ENCODE results near the gene TLK2. TPM values are rescaled to one million over a fixed set of nuclear protein-coding genes. Genes with fewer than 3 reads are reported as not detected.

TLK2 gene
- polyA plus RNA-seq, 1 of the 3 experiments (the other 2 are of a cell fraction) = 51.9 TPM

DNA sequence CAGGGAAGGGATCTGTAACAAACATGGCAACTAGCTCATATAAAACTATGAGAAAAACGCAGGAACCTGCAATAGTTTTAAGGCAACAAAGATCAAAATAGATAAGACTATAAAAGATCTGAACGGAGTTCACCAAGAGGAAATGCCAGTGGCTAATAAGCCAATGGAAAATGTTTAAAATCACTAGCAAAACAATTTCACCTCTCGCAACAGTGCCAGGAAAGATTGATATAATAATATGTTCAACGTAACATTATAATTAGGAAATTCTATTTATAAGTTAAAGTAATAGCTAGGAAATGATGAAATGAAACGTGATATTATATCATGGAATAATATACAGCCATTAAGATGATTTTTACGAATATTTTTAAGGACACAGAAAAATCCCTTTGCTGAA is 164.9 kb downstream of the TLK2 start:
- POLR2A ChIA-PET = no interaction called here
- peaks cover 99% of the 10 kb centered on the region for H3K79me2 ChIP-seq (ENCODE audit: insufficient read depth)

More for the DNA sequence above, 164.9 kb downstream of the TLK2 start:
- Histone ChIP-seq H3K4me1 (ENCODE audit: control insufficient read depth in 1 of 2, insufficient read depth in 2 of 2, low read depth in 1 of 2, low read length in 1 of 2) (no peaks in the 10 kb centered on the region; a peak in 2 of 4 replicates), H3K9me3 (no peaks in the 10 kb centered on the region), H3K27ac (ENCODE audit: low read depth in 2 of 2, low read length in 1 of 2) (peak overlapping the region in 1 of 2 experiments; percentile 48; a peak in 2 of 4 replicates), H4K20me1 (ENCODE audit: insufficient read depth) (peaks cover 60% of the 10 kb centered on the region), H3K9ac (no peak overlapping the region), H3K4me3 (ENCODE audit: low read depth in 2 of 2, low read length in 1 of 2) (no peak overlapping the region), H3K27me3 (ENCODE audit: insufficient read depth) (no peaks in the 10 kb centered on the region), H2AFZ (ENCODE audit: low read depth) (no peak overlapping the region), H3F3A (replicated peaks; ENCODE audit: insufficient read depth) (peaks cover 34% of the 10 kb centered on the region), H3K9me2 (no peaks in the 10 kb centered on the region), H3K36me3 (replicated peaks in 1 of 2; ENCODE audit: control insufficient read depth in 1 of 2, insufficient read depth in 2 of 2, low read length in 1 of 2) (peaks cover 8 to 21% of the 10 kb centered on the region in 2 experiments), H3K4me2 (no peak overlapping the region)
- CTCF ChIA-PET = interaction anchor here (2.6 kb wide), 1 partner anchor 91 kb away, joined by 8 read pairs; no protein-coding TSS in a partner anchor
- 63% methylated on average over 6 of the region's 6 CpGs for WGBS (ENCODE audit: low lambda C conversion rate)
- TF ChIP-seq FOXJ3 (CRISPR knock-in tag; IDR thresholded peaks at IDR 0.05) (no peak), MXI1 (IDR thresholded peaks at IDR 0.05; ENCODE audit: low read depth, low read length) (no peak), TCF12 (IDR thresholded peaks at IDR 0.05) (no peak), EZH2phosphoT487 (IDR thresholded peaks at IDR 0.05; ENCODE audit: borderline replicate concordance, low read depth) (no peak), EP300 (IDR thresholded peaks at IDR 0.05; ENCODE audit: borderline replicate concordance in 1 of 2, low read depth in 1 of 2, low read length in 1 of 2) (no peak), TEAD4 (IDR thresholded peaks at IDR 0.05; ENCODE audit: borderline replicate concordance, insufficient read depth) (no peak), JUND (IDR thresholded peaks at IDR 0.05) (no peak), IRF3 (IDR thresholded peaks at IDR 0.05; ENCODE audit: low read depth, low read length) (no peak), YY1 (IDR thresholded peaks at IDR 0.05; ENCODE audit: low read depth) (no peak), CTCF (IDR thresholded peaks at IDR 0.05) (no peak), REST (IDR thresholded peaks at IDR 0.05; ENCODE audit: low read depth, low read length) (no peak), USF2 (IDR thresholded peaks at IDR 0.05; ENCODE audit: borderline replicate concordance, low read depth, low read length) (no peak), RAD21 (IDR thresholded peaks at IDR 0.05; ENCODE audit: low read length) (no peak), RFX5 (IDR thresholded peaks at IDR 0.05; ENCODE audit: low read length) (no peak), RCOR1 (IDR thresholded peaks at IDR 0.05; ENCODE audit: low read length) (no peak), POLR2AphosphoS5 (IDR thresholded peaks at IDR 0.05; ENCODE audit: low read depth, low read length) (no peak)
- TF ChIP-seq, protein P1, sequence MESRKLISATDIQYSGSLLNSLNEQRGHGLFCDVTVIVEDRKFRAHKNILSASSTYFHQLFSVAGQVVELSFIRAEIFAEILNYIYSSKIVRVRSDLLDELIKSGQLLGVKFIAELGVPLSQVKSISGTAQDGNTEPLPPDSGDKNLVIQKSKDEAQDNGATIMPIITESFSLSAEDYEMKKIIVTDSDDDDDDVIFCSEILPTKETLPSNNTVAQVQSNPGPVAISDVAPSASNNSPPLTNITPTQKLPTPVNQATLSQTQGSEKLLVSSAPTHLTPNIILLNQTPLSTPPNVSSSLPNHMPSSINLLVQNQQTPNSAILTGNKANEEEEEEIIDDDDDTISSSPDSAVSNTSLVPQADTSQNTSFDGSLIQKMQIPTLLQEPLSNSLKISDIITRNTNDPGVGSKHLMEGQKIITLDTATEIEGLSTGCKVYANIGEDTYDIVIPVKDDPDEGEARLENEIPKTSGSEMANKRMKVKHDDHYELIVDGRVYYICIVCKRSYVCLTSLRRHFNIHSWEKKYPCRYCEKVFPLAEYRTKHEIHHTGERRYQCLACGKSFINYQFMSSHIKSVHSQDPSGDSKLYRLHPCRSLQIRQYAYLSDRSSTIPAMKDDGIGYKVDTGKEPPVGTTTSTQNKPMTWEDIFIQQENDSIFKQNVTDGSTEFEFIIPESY (IDR thresholded peaks at IDR 0.05; ENCODE audit: borderline replicate concordance, low read depth) = no peak
- no peak for DNase-seq

All from SK-N-SH (cell line).